Endothelial cell of umbilical vein (primary cell): ENCODE data around the gene BRWD1. TPM values are rescaled to one million over a fixed set of nuclear protein-coding genes. Genes with fewer than 3 reads are reported as not detected.

Experiments used
- BruUV-seq: library from RNA; stranded (reverse); fragments of 400-500 nt; replicated peaks from 2 replicates; lab custom pipeline; 2021; lab: Mats Ljungman, UMichigan
- CTCF ChIA-PET: fragments of 300-600, 350-600 bp; sonication (Branson Sonifier 250); formaldehyde crosslinking; loops from one replicate; lab custom pipeline; 2021; ENCODE audit warnings: antibody characterized with exemption, inconsistent platforms; lab: Charles Lee
- POLR2A ChIA-PET: fragments of 300-600, 350-600 bp; sonication (Branson Sonifier 250); formaldehyde crosslinking; loops from one replicate; lab custom pipeline; 2021; ENCODE audit warnings: antibody characterized with exemption, inconsistent platforms; lab: Charles Lee
- DNase-seq: peaks from one replicate; pipeline ENCODE4 v3.0.0-alpha.2; 2011; ENCODE audit warnings: low read depth, low spot score
- FAIRE-seq: peaks from 2 replicates; lab custom pipeline; 2011; peaks lifted over from hg19 to GRCh38; lab: Jason Lieb, UNC
- H2AFZ ChIP-seq: 2 replicates; pipeline ENCODE4 v1.6.0; 2012; ENCODE audit warnings: low read depth, low read length, control low read depth, inconsistent platforms
- H3K27ac ChIP-seq: 2 replicates; pipeline ENCODE4 v1.5.1; 2011; ENCODE audit warnings: low read depth, mild to moderate bottlenecking, control low read depth, low read length, moderate library complexity; ENCODE audit not compliant: insufficient read depth
- H3K27me3 ChIP-seq, 2 experiments: 2 replicates each; pipeline versions ENCODE4 v1.6.0 to v1.6.1; 2011; ENCODE audit warnings: low read length in 2 of 2, mixed read lengths in 1 of 2; ENCODE audit not compliant: control insufficient read depth in 2 of 2, insufficient read depth in 2 of 2
- H3K36me3 ChIP-seq, 2 experiments: 2 replicates in 1 of 2; 3 replicates in 1 of 2; pipeline ENCODE4 v1.5.1; 2011; ENCODE audit warnings: low read length in 2 of 2, mild to moderate bottlenecking in 1 of 2, moderate library complexity in 1 of 2; ENCODE audit not compliant: control insufficient read depth in 2 of 2, insufficient read depth in 2 of 2; ENCODE audit errors: extremely low read depth in 1 of 2
- H3K4me1 ChIP-seq: 3 replicates; pipeline ENCODE4 v1.5.1; 2011; ENCODE audit warnings: mild to moderate bottlenecking, low read length; ENCODE audit not compliant: control insufficient read depth, insufficient read depth; ENCODE audit errors: extremely low read depth
- H3K4me2 ChIP-seq: 2 replicates; pipeline ENCODE4 v1.6.1; 2011; ENCODE audit warnings: low read length, control low read depth, mixed read lengths; ENCODE audit not compliant: insufficient read depth
- H3K4me3 ChIP-seq, 3 experiments: fragments of 200-600 bp in 1 of 3; sonication (generic), shearing (Covaris generic) in 1 of 3; replicated peaks in 1 of 3; 2 replicates each; pipeline ENCODE4 v1.5.1; 2011 to 2016; ENCODE audit warnings: control low read depth in 3 of 3, low read length in 3 of 3, mild to moderate bottlenecking in 2 of 3, inconsistent platforms in 1 of 3, low read depth in 1 of 3, moderate library complexity in 1 of 3; ENCODE audit not compliant: insufficient read depth in 1 of 3
- H3K79me2 ChIP-seq: 2 replicates; pipeline ENCODE4 v1.6.0; 2012; ENCODE audit warnings: low read length, inconsistent platforms; ENCODE audit not compliant: control insufficient read depth, insufficient read depth
- H3K9ac ChIP-seq: replicated peaks from 2 replicates; pipeline ENCODE3; 2011; ENCODE audit warnings: low read length, control low read depth; ENCODE audit not compliant: insufficient read depth; ENCODE audit errors: extremely low read depth
- H3K9me1 ChIP-seq: replicated peaks from 3 replicates; pipeline ENCODE4 v1.6.0; 2011; ENCODE audit warnings: mild to moderate bottlenecking, low read length; ENCODE audit not compliant: control insufficient read depth, insufficient read depth; ENCODE audit errors: extremely low read depth
- H3K9me3 ChIP-seq: replicated peaks from 2 replicates; pipeline ENCODE4 v1.5.1; 2012; ENCODE audit warnings: low read length, inconsistent platforms; ENCODE audit not compliant: control insufficient read depth, insufficient read depth
- H4K20me1 ChIP-seq: replicated peaks from 2 replicates; pipeline ENCODE3; 2011; ENCODE audit warnings: mild to moderate bottlenecking, low read length; ENCODE audit not compliant: control insufficient read depth, insufficient read depth; ENCODE audit errors: extremely low read depth
- EZH2 ChIP-seq: IDR thresholded peaks from 2 replicates; pipeline ENCODE4 v1.6.1; 2012; ENCODE audit warnings: borderline replicate concordance, low read depth, mild to moderate bottlenecking, moderate library complexity, low read length, inconsistent platforms; ENCODE audit not compliant: severe bottlenecking
- FOS ChIP-seq: IDR thresholded peaks from 2 replicates; pipeline ENCODE4 v1.6.1; 2011; ENCODE audit warnings: mild to moderate bottlenecking, low read length, moderate library complexity, borderline replicate concordance; ENCODE audit not compliant: insufficient read depth
- GATA2 ChIP-seq: IDR thresholded peaks from 2 replicates; pipeline ENCODE4 v1.7.0; 2011; ENCODE audit warnings: low read depth, mild to moderate bottlenecking, moderate library complexity, mixed read lengths, low read length; ENCODE audit not compliant: insufficient read length, insufficient read depth
- JUN ChIP-seq: IDR thresholded peaks from 2 replicates; pipeline ENCODE4 v1.6.1; 2011; ENCODE audit warnings: borderline replicate concordance, low read depth; ENCODE audit not compliant: insufficient read length, insufficient read depth
- MAX ChIP-seq: IDR thresholded peaks from 2 replicates; pipeline ENCODE4 v1.6.1; 2011; ENCODE audit not compliant: insufficient read depth, insufficient read length
- MYC ChIP-seq: IDR thresholded peaks from one replicate; pipeline ENCODE4 v1.6.1; 2011; ENCODE audit warnings: mild to moderate bottlenecking, low read depth, low read length
- POLR2A ChIP-seq: IDR thresholded peaks from 2 replicates; pipeline ENCODE4 v1.6.1; 2012; ENCODE audit warnings: low read depth, mild to moderate bottlenecking, control low read depth, low read length
- POLR2AphosphoS5 ChIP-seq: IDR thresholded peaks from 2 replicates; pipeline ENCODE4 v1.6.1; 2012; ENCODE audit warnings: low read depth, mild to moderate bottlenecking, control low read depth, low read length, moderate library complexity; ENCODE audit not compliant: insufficient read depth
- dilution Hi-C: fragments of 300-500 bp; cut with MboI; formaldehyde crosslinking; loops from one replicate; pipeline ENCODE4 v1.15.0; 2019; ENCODE audit warnings: low sequenced_read_pairs; ENCODE audit not compliant: extremely low pct_ligation_motif_present
- intact Hi-C: fragments of 100-400 bp; cut with micrococcal nuclease; formaldehyde crosslinking; loops from one replicate; pipeline ENCODE4 v1.10.0; 2022
- polyA plus RNA-seq, 4 experiments: library from polyadenylated mRNA; depleted of rRNA in 3 of 4; stranded (reverse) in 3 of 4; unstranded in 1 of 4; fragments of >200 nt; gene quantifications; 2 replicates each; pipeline versions ENCODE4 v1.2.1 to v1.2.3, GENCODE V29; 2011 to 2012; ENCODE audit warnings: missing spikeins in 1 of 4
- total RNA-seq: library from RNA; stranded (reverse); gene quantifications from 2 replicates; pipeline ENCODE4 v1.2.3, GENCODE V29; 2021
- TF ChIP-seq, protein P1 (sequence below), 2 donors: IDR thresholded peaks; 1 replicate in 1 of 2; 2 replicates in 1 of 2; pipeline ENCODE4 v1.5.1; 2011; ENCODE audit warnings: low read length in 2 of 2, mild to moderate bottlenecking in 2 of 2, moderate library complexity in 2 of 2, control low read depth in 1 of 2, inconsistent platforms in 1 of 2, low read depth in 1 of 2; ENCODE audit not compliant: insufficient read depth in 1 of 2; ENCODE audit errors: extremely low read depth in 1 of 2

The BRWD1 gene
- total and polyA plus RNA-seq, 2 donors (not counting 3 experiments of a cell fraction or from before 2014, with no cell fraction given) = 6.1 to 33.2 TPM

DNA sequence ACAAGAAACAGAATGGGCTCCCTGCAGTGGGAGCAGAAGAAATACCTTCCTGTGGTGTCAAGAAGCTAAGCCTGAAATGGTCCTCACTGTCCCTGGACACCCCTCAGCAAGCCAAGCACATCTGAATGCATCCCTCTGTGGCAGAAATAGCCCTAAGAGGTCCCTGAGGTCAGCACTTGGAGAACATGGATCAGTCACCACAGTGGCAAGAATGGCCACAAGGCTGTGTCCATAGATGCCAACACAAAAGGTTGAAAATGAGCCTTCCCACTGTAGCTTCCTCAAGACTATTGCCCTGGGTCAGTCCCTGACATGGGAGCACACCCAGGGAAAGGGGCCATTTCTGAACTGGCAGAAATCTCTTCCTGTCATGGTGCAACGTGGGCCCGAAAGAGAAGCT, 157.9 kb downstream of the BRWD1 start:
- ChIA-PET CTCF (no interaction called here), POLR2A (no interaction called here)
- Histone ChIP-seq H3K4me1 (no peaks in the 10 kb centered on the region), H3K36me3 (no peaks in the 10 kb centered on the region), H3K79me2 (no peaks in the 10 kb centered on the region), H3K4me2 (no peak overlapping the region), H2AFZ (no peak overlapping the region), H3K9me1 (no peaks in the 10 kb centered on the region), H3K9me3 (no peaks in the 10 kb centered on the region), H3K27ac (no peak overlapping the region), H3K27me3 (peaks cover 0 to 2% of the 10 kb centered on the region in 2 experiments), H4K20me1 (no peaks in the 10 kb centered on the region), H3K9ac (no peak overlapping the region), H3K4me3 (no peak overlapping the region)
- DNase-seq (no peak), FAIRE-seq (no peak)
- no peak for TF ChIP-seq POLR2AphosphoS5
- TF ChIP-seq GATA2 = no peak
- TF ChIP-seq EZH2 = no peak
- TF ChIP-seq FOS = no peak
- no peak for TF ChIP-seq MYC
- TF ChIP-seq JUN = no peak
- no peak for TF ChIP-seq MAX
- no peak for TF ChIP-seq POLR2A
- TF ChIP-seq, protein P1, sequence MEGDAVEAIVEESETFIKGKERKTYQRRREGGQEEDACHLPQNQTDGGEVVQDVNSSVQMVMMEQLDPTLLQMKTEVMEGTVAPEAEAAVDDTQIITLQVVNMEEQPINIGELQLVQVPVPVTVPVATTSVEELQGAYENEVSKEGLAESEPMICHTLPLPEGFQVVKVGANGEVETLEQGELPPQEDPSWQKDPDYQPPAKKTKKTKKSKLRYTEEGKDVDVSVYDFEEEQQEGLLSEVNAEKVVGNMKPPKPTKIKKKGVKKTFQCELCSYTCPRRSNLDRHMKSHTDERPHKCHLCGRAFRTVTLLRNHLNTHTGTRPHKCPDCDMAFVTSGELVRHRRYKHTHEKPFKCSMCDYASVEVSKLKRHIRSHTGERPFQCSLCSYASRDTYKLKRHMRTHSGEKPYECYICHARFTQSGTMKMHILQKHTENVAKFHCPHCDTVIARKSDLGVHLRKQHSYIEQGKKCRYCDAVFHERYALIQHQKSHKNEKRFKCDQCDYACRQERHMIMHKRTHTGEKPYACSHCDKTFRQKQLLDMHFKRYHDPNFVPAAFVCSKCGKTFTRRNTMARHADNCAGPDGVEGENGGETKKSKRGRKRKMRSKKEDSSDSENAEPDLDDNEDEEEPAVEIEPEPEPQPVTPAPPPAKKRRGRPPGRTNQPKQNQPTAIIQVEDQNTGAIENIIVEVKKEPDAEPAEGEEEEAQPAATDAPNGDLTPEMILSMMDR (IDR thresholded peaks at IDR 0.05; ENCODE audit: extremely low read depth in 1 of 2, insufficient read depth in 1 of 2, low read depth in 1 of 2, low read length in 2 of 2) = no peak
- dilution Hi-C loops (loop anchor here (25.0 kb wide), 1 partner anchor 418 kb away; no protein-coding TSS in a partner anchor), intact Hi-C loops (no loop called here)
- BruUV-seq = no TSS peak
